Bronchial epithelial cell (primary cell): ENCODE measurements around the gene NOL3. TPM values are rescaled to one million over a fixed set of nuclear protein-coding genes. Genes with fewer than 3 reads are reported as not detected.

Experiments
- DNase-seq: peaks from one replicate; pipeline ENCODE4 v3.0.0-alpha.2; 2010; ENCODE audit warnings: low read depth
- FAIRE-seq: peaks from 2 replicates; lab custom pipeline; 2011; peaks lifted over from hg19 to GRCh38; lab: Jason Lieb, UNC
- H3K27me3 ChIP-seq: 2 replicates; pipeline ENCODE4 v1.5.1; 2011; ENCODE audit warnings: low read length; ENCODE audit not compliant: control insufficient read depth, insufficient read depth
- H3K36me3 ChIP-seq: 2 replicates; pipeline ENCODE4 v1.5.1; 2011; ENCODE audit warnings: low read length; ENCODE audit not compliant: control insufficient read depth, insufficient read depth
- H3K4me3 ChIP-seq: 2 replicates; pipeline ENCODE4 v1.5.1; 2011; ENCODE audit warnings: mild to moderate bottlenecking, low read depth, low read length, control low read depth
- total RNA-seq: library from RNA; depleted of rRNA; stranded (reverse); fragments of >200 nt; gene quantifications from 2 replicates; pipeline ENCODE4 v1.2.1, GENCODE V29; 2014
- TF ChIP-seq, protein P1 (sequence below): IDR thresholded peaks from 2 replicates; pipeline ENCODE4 v1.5.1; 2011; ENCODE audit warnings: mild to moderate bottlenecking, moderate library complexity, low read length, control low read depth, inconsistent platforms; ENCODE audit not compliant: insufficient read depth, severe bottlenecking

The NOL3 gene
- total RNA-seq, 1 donor from 2014 or later, result 28.2 TPM

GRCh38 chr16:67201411-67202345, 31.3 kb downstream of the NOL3 start:
- TF ChIP-seq, protein P1, sequence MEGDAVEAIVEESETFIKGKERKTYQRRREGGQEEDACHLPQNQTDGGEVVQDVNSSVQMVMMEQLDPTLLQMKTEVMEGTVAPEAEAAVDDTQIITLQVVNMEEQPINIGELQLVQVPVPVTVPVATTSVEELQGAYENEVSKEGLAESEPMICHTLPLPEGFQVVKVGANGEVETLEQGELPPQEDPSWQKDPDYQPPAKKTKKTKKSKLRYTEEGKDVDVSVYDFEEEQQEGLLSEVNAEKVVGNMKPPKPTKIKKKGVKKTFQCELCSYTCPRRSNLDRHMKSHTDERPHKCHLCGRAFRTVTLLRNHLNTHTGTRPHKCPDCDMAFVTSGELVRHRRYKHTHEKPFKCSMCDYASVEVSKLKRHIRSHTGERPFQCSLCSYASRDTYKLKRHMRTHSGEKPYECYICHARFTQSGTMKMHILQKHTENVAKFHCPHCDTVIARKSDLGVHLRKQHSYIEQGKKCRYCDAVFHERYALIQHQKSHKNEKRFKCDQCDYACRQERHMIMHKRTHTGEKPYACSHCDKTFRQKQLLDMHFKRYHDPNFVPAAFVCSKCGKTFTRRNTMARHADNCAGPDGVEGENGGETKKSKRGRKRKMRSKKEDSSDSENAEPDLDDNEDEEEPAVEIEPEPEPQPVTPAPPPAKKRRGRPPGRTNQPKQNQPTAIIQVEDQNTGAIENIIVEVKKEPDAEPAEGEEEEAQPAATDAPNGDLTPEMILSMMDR, result no peak
- FAIRE-seq, result no peak

GRCh38 chr16:67202426-67202825, 32.1 kb downstream of the NOL3 start:
- Histone ChIP-seq H3K36me3 (peaks cover 33% of the 10 kb centered on the region), H3K4me3 (no peak overlapping the region), H3K27me3 (no peaks in the 10 kb centered on the region)
- TF ChIP-seq, protein P1, result no peak
- FAIRE-seq (no peak), DNase-seq (no peak)

More at GRCh38 chr16:67201411-67202345, 31.3 kb downstream of the NOL3 start:
- H3K4me3 ChIP-seq, result no peak overlapping the region
- H3K27me3 ChIP-seq, result no peaks in the 10 kb centered on the region
- peaks cover 36% of the 10 kb centered on the region for H3K36me3 ChIP-seq
- DNase-seq, result no peak

DNA sequence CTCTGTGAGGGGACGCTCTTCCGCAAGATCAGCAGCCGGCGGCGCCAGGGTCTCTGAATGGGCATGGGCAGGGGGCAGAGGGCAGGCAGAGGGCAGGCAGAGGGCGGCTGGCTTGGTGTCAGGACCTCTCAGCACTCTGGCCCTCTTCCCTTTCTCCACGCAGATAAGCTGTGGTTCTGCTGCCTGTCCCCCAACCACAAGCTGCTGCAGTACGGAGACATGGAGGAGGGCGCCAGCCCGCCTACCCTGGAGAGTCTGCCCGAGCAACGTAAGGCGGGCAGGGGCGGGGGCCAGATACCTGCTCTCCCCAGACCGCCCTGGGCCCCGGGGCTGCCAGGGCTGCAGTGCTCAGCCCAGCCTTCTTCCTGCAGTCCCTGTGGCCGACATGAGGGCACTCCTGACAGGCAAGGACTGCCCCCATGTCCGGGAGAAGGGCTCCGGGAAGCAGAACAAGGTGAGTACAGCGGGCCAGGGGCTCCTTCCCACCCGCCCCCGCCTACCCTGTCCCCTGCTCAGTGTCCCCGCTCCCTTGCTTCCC, 32.7 kb downstream of the NOL3 start:
- peaks cover 30% of the 10 kb centered on the region for H3K36me3 ChIP-seq
- no peak for FAIRE-seq

DNA sequence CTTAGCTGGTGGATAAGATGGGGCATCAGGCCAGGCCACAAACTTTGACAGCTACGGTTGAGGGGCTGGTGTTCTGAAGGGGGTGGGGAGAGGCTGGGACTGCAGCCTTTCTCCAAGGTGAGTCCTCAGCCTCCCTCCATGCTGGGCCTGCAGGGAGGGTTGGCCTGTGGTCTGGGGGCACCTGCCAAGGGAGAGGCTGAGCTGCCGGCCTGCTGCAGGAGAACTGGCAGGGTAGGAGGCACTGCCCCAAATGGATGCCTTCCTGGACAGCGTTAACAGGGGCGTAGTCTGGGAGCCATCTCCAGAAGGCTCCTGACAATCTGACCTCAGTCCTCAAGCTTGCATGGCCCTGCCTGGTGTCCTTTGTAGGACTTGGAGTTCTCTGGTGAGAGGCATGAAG, 33.7 kb downstream of the NOL3 start:
- TF ChIP-seq, protein P1, result no peak
- Histone ChIP-seq H3K36me3 (peaks cover 30% of the 10 kb centered on the region), H3K4me3 (no peak overlapping the region), H3K27me3 (no peaks in the 10 kb centered on the region)
- FAIRE-seq, result no peak
- no peak for DNase-seq

More for the DNA sequence above, 32.7 kb downstream of the NOL3 start:
- TF ChIP-seq, protein P1, result no peak
- no peak for DNase-seq
- H3K27me3 ChIP-seq, result no peaks in the 10 kb centered on the region
- no peak overlapping the region for H3K4me3 ChIP-seq

GRCh38 chr16:67206129-67206837, 35.9 kb downstream of the NOL3 start:
- FAIRE-seq (peak; percentile 28), DNase-seq (no peak)
- Histone ChIP-seq H3K36me3 (peaks cover 23% of the 10 kb centered on the region), H3K4me3 (no peak overlapping the region), H3K27me3 (no peaks in the 10 kb centered on the region)
- TF ChIP-seq, protein P1, result no peak
